GM12874 (cell line): ENCODE results near the gene RPRD1B.

ENCODE experiments used
- TF ChIP-seq, protein P1 (sequence below): IDR thresholded peaks from 2 replicates; pipeline ENCODE4 v1.5.1; 2011; ENCODE audit warnings: low read depth, mild to moderate bottlenecking, control low read depth, low read length, moderate library complexity; ENCODE audit not compliant: insufficient read depth

Gene RPRD1B

DNA sequence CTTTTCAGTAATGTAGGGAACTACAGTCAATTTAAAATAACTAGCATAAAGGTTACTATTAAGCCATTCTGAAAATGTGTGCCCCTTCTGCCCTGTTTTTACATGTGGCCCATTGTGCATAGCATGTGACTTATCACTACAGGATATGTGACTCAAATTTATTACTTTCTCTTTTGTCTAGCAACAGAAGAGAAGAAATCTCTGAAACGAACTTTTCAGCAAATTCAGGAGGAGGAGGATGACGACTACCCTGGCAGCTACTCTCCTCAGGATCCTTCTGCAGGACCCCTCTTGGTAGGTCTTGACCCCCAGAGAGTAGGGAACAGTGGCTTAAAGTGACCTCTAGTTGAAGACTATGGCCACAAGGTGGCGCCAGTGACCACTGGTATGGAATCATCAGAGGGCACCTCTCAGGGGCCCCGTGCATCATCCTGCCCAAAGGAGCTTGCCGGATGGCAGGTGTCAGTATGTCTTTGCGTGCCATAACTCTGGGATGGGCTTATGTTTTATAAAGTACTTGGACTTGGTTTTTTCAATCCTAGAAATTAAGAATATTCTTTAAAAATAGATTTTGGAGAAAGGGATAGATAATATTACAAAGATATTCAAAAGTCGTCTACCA, 23.9 kb downstream of the RPRD1B start:
- TF ChIP-seq, protein P1, sequence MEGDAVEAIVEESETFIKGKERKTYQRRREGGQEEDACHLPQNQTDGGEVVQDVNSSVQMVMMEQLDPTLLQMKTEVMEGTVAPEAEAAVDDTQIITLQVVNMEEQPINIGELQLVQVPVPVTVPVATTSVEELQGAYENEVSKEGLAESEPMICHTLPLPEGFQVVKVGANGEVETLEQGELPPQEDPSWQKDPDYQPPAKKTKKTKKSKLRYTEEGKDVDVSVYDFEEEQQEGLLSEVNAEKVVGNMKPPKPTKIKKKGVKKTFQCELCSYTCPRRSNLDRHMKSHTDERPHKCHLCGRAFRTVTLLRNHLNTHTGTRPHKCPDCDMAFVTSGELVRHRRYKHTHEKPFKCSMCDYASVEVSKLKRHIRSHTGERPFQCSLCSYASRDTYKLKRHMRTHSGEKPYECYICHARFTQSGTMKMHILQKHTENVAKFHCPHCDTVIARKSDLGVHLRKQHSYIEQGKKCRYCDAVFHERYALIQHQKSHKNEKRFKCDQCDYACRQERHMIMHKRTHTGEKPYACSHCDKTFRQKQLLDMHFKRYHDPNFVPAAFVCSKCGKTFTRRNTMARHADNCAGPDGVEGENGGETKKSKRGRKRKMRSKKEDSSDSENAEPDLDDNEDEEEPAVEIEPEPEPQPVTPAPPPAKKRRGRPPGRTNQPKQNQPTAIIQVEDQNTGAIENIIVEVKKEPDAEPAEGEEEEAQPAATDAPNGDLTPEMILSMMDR = peak; percentile 70

DNA sequence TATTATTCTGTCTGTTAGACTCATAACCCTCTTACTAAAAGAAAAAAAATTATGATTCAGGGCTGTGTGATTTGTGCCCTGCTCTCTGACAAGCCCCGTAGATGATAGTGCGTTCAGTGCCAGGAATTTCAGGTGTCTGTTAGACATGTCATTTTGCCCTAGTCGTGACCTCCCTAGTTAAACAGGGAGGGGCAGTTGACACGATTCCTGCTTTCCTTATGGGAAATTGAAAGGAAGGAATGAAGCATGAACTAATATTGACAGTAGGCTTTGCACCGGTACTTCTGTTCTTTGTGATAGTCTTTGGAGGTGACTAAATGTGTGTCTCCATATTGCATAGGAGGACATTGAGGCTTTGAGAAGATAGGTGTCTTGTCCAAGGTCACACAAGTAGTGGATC, 26.3 kb downstream of the RPRD1B start:
- TF ChIP-seq, protein P1 = no peak

DNA sequence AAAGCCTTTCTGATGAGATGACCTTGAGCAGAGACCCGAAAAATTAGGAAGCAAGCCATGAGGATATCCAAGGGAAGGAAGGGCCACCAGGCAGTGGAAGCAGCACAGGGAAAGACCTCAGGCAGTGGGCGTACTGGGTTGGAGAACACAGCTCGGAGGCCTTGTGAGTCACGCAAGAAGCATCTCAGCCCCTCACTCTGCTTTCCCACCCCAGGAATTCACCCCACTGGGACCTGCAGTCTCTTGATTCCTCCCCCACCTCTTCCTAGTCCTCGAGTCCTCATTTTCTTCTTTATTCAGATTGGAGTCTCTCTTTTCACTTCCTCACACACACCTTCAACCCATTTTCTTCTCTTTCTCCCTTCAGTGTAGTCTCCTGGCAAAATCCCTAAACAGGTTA, 27.0 kb downstream of the RPRD1B start:
- TF ChIP-seq, protein P1 = no peak

DNA sequence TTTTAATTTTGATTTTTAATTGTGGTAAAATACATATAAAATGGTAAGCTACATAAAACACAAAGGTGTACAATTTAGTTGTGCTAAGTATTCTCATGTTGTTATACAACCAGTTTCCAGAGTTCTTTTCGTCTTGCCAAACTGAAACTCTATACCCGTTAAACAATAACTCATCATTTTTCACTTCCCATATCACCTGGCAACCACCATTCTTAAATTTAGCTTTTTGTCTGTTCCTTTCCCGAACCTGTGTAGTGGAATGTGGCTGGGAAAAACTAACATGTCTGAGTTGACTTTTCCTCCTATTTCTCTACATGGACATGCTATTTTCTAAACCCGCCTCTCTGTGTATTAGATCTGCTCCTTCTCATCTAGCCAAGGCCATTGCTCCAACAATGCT, 27.6 kb downstream of the RPRD1B start:
- TF ChIP-seq, protein P1 = no peak

DNA sequence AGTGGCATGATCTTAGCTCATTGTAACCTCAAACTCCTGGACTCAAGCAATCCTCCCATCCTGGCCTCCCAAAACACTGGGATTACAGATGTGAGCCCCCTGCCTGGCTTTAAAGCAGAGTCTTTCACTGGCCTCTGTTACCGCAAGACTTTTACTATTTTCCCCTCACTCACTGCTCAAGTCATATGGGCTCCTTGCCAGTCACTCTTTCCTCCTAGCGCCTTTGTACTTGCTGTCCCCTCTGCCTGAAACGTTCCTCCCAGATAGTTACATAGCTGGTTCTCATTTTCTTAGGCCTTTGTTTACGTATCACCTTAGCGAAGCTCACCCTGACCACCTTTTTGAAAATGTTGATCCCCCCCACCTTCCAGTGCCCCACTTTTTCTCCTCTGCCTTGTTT, 29.3 kb downstream of the RPRD1B start:
- TF ChIP-seq, protein P1 = no peak

DNA sequence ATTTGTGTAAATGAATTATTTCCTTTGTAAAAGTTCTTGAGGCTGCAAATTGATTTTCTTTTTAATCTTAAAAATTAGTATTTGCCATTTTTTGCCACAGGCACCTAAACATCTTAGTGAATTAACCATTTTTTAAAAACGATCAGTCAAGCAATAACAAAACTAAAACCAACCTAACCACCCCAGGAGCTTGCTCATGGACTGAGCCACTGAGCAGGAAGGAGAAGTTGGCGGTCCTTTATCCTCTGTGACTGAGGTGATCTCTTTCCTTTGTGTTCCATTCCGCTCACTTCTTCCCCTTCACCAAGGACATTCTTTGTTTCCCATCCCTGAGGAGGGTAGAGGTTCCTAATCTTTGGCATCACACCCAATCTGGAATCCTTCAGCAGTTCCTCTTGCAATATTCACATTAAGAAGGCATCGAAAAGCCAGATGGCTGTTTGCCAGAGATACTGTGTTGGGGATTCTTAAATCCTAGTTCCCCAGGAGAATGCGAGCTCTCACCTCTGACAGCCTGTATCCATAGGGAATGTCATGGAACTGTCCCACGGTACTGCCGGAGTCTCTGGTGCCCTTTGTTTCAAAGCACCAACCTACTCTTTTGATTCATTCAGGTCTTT, 30.5 kb downstream of the RPRD1B start:
- TF ChIP-seq, protein P1 = no peak

DNA sequence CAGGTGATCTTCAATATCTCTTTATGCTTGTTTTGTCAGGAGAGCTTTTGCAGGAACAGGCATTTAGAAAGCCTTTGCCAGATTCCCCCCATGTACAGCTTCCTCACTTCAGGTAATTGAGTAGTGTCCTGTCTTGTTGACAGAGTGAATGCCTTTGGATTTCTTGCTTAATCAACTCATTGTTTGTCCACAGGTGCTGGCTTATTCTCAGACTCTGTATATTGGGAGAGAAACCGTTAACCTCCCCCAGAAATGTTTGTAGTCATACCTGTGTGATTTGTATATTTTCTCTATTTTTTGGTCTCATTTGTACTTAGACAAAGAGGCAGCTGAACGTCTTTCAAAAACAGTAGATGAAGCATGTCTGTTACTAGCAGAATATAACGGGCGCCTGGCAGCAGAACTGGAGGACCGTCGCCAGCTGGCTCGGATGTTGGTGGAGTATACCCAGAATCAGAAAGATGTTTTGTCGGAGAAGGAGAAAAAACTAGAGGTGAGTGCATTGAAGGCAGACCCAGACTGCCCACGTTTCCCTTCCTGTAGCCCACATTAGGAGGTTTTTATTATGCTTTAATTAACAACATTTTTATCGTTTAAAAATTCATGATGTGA, 32.3 kb downstream of the RPRD1B start:
- TF ChIP-seq, protein P1 = no peak
